Stimulated activated naive B cell treated with anti-CD40 and anti-IgM and Interleukin-4, amounts not matched to agents 10 μg/mL and 1 μg/mL and 100 μg/mL, for 72 hours (primary cell): ENCODE data around the gene FGFR2.

Source experiments
- ATAC-seq, 2 donors: fragments of 150-1000 bp; cut with Tn5 transposase; replicated peaks; 2 replicates each; pipeline ENCODE4 v1.10.0; 2021; ENCODE audit warnings: moderate library complexity in 1 of 2
- DNase-seq: peaks from one replicate; pipeline ENCODE4 v3.0.0; 2021
- H3K27ac Mint-ChIP-seq: one replicate; pipeline ENCODE4 v1.8.0; 2022; ENCODE audit warnings: mild to moderate bottlenecking, mixed read lengths
- H3K27me3 Mint-ChIP-seq, 2 donors: one replicate each; pipeline ENCODE4 v1.8.0; 2022; ENCODE audit warnings: mixed read lengths in 2 of 2
- H3K36me3 Mint-ChIP-seq, 2 donors: one replicate each; pipeline ENCODE4 v1.8.0; 2022; ENCODE audit warnings: mixed read lengths in 2 of 2, mild to moderate bottlenecking in 1 of 2
- H3K4me1 Mint-ChIP-seq, 2 donors: one replicate each; pipeline ENCODE4 v1.8.0; 2022; ENCODE audit warnings: mixed read lengths in 2 of 2, mild to moderate bottlenecking in 1 of 2
- H3K4me3 Mint-ChIP-seq, 2 donors: one replicate each; pipeline ENCODE4 v1.8.0; 2022; ENCODE audit warnings: mild to moderate bottlenecking in 2 of 2, mixed read lengths in 2 of 2, moderate library complexity in 1 of 2
- H3K9me3 Mint-ChIP-seq, 2 donors: one replicate each; pipeline ENCODE4 v1.8.0; 2022; ENCODE audit warnings: mixed read lengths in 2 of 2, mild to moderate bottlenecking in 1 of 2

FGFR2 gene

GRCh38 chr10:121616291-121616690 lies 18.0 kb upstream of the FGFR2 start:
- Mint-ChIP-seq H3K9me3 (peaks cover 3 to 7% of the 10 kb centered on the region in 2 donors), H3K27ac (no peak overlapping the region), H3K4me1 (no peaks in the 10 kb centered on the region), H3K36me3 (no peaks in the 10 kb centered on the region), H3K4me3 (no peak overlapping the region), H3K27me3 (peaks cover 0 to 3% of the 10 kb centered on the region in 2 donors)
- no peak for DNase-seq
- ATAC-seq: no peak

- H3K9me3 Mint-ChIP-seq: peaks cover 3 to 7% of the 10 kb centered on the region in 2 donors
- ATAC-seq: no peak
- no peaks in the 10 kb centered on the region for H3K36me3 Mint-ChIP-seq
- no peak overlapping the region for H3K4me3 Mint-ChIP-seq
- H3K27me3 Mint-ChIP-seq: peaks cover 0 to 3% of the 10 kb centered on the region in 2 donors
- no peak overlapping the region for H3K27ac Mint-ChIP-seq
- no peak for DNase-seq
- no peaks in the 10 kb centered on the region for H3K4me1 Mint-ChIP-seq
Observed at GRCh38 chr10:121615836-121616235, 17.6 kb upstream of the FGFR2 start.

GRCh38 chr10:121615435-121615793 lies 17.2 kb upstream of the FGFR2 start:
- Mint-ChIP-seq H3K4me1 (no peaks in the 10 kb centered on the region), H3K36me3 (no peaks in the 10 kb centered on the region), H3K27me3 (peaks cover 0 to 3% of the 10 kb centered on the region in 2 donors), H3K4me3 (no peak overlapping the region), H3K9me3 (peaks cover 3 to 7% of the 10 kb centered on the region in 2 donors), H3K27ac (no peak overlapping the region)
- no peak for ATAC-seq
- DNase-seq: no peak

- peaks cover under 1 to 6% of the 10 kb centered on the region in 2 donors for H3K27me3 Mint-ChIP-seq
- H3K27ac Mint-ChIP-seq: no peak overlapping the region
- no peak overlapping the region for H3K4me3 Mint-ChIP-seq
- ATAC-seq (no peak), DNase-seq (no peak)
- H3K36me3 Mint-ChIP-seq: no peaks in the 10 kb centered on the region
- peaks cover 3 to 7% of the 10 kb centered on the region in 2 donors for H3K9me3 Mint-ChIP-seq
- no peaks in the 10 kb centered on the region for H3K4me1 Mint-ChIP-seq
Observed at GRCh38 chr10:121614613-121615434, 16.6 kb upstream of the FGFR2 start.

GRCh38 chr10:121613456-121613855 lies 15.2 kb upstream of the FGFR2 start:
- peaks cover 0 to 2% of the 10 kb centered on the region in 2 donors for H3K9me3 Mint-ChIP-seq

GRCh38 chr10:121611393-121612159 lies 13.3 kb upstream of the FGFR2 start:
- ATAC-seq (no peak), DNase-seq (no peak)
- Mint-ChIP-seq H3K4me1 (no peaks in the 10 kb centered on the region), H3K27ac (no peak overlapping the region), H3K9me3 (peaks cover 0 to 2% of the 10 kb centered on the region in 2 donors), H3K4me3 (no peak overlapping the region), H3K36me3 (no peaks in the 10 kb centered on the region), H3K27me3 (peaks cover 23 to 24% of the 10 kb centered on the region in 2 donors)

More at GRCh38 chr10:121613456-121613855, 15.2 kb upstream of the FGFR2 start:
- Mint-ChIP-seq H3K36me3 (no peaks in the 10 kb centered on the region), H3K4me3 (no peak overlapping the region), H3K27ac (no peak overlapping the region), H3K27me3 (peaks cover 8 to 11% of the 10 kb centered on the region in 2 donors), H3K4me1 (no peaks in the 10 kb centered on the region)
- no peak for ATAC-seq
- DNase-seq: no peak

GRCh38 chr10:121610798-121611323 lies 12.6 kb upstream of the FGFR2 start:
- Mint-ChIP-seq H3K27me3 (peaks cover 24 to 30% of the 10 kb centered on the region in 2 donors), H3K4me3 (no peak overlapping the region), H3K36me3 (no peaks in the 10 kb centered on the region), H3K4me1 (no peaks in the 10 kb centered on the region), H3K27ac (no peak overlapping the region), H3K9me3 (peaks cover 0 to 2% of the 10 kb centered on the region in 2 donors)
- DNase-seq (no peak), ATAC-seq (no peak)

GRCh38 chr10:121609426-121610380 lies 11.5 kb upstream of the FGFR2 start:
- H3K4me3 Mint-ChIP-seq: no peak overlapping the region
- ATAC-seq: no peak
- peaks cover 30 to 34% of the 10 kb centered on the region in 2 donors for H3K27me3 Mint-ChIP-seq

GRCh38 chr10:121608469-121609190 lies 10.4 kb upstream of the FGFR2 start:
- peak; percentile 9 for DNase-seq

More at GRCh38 chr10:121609426-121610380, 11.5 kb upstream of the FGFR2 start:
- Mint-ChIP-seq H3K36me3 (no peaks in the 10 kb centered on the region), H3K9me3 (peaks cover 0 to 2% of the 10 kb centered on the region in 2 donors), H3K4me1 (no peaks in the 10 kb centered on the region), H3K27ac (no peak overlapping the region)
- no peak for DNase-seq

GRCh38 chr10:121607310-121608055 lies 9.2 kb upstream of the FGFR2 start:
- no peaks in the 10 kb centered on the region for H3K4me1 Mint-ChIP-seq
- H3K27ac Mint-ChIP-seq: no peak overlapping the region
- H3K4me3 Mint-ChIP-seq: no peak overlapping the region
- H3K27me3 Mint-ChIP-seq: peaks cover 30 to 34% of the 10 kb centered on the region in 2 donors
- no peaks in the 10 kb centered on the region for H3K36me3 Mint-ChIP-seq
- peaks cover 0 to 2% of the 10 kb centered on the region in 2 donors for H3K9me3 Mint-ChIP-seq
- DNase-seq (no peak), ATAC-seq (no peak)

More at GRCh38 chr10:121608469-121609190, 10.4 kb upstream of the FGFR2 start:
- peaks cover 0 to 2% of the 10 kb centered on the region in 2 donors for H3K9me3 Mint-ChIP-seq
- H3K27me3 Mint-ChIP-seq: peaks cover 30 to 34% of the 10 kb centered on the region in 2 donors
- H3K4me1 Mint-ChIP-seq: no peaks in the 10 kb centered on the region
- H3K27ac Mint-ChIP-seq: no peak overlapping the region
- H3K36me3 Mint-ChIP-seq: no peaks in the 10 kb centered on the region
- ATAC-seq: peak; percentile 67 to 69
- no peak overlapping the region for H3K4me3 Mint-ChIP-seq

GRCh38 chr10:121605708-121606107 lies 7.5 kb upstream of the FGFR2 start:
- Mint-ChIP-seq H3K9me3 (peaks cover 0 to 2% of the 10 kb centered on the region in 2 donors), H3K27ac (no peak overlapping the region), H3K27me3 (peaks cover 37 to 42% of the 10 kb centered on the region in 2 donors), H3K36me3 (no peaks in the 10 kb centered on the region), H3K4me1 (no peaks in the 10 kb centered on the region), H3K4me3 (no peak overlapping the region)
- ATAC-seq (no peak), DNase-seq (no peak)

GRCh38 chr10:121601458-121601857 lies 3.2 kb upstream of the FGFR2 start:
- H3K27me3 Mint-ChIP-seq: peaks cover 24 to 42% of the 10 kb centered on the region in 2 donors
- H3K9me3 Mint-ChIP-seq: no peaks in the 10 kb centered on the region
- DNase-seq (no peak), ATAC-seq (no peak)
- peaks cover 6% of the 10 kb centered on the region in 2 donors for H3K4me1 Mint-ChIP-seq
- no peak overlapping the region for H3K4me3 Mint-ChIP-seq
- peaks cover 0 to 3% of the 10 kb centered on the region in 2 donors for H3K36me3 Mint-ChIP-seq
- H3K27ac Mint-ChIP-seq: no peak overlapping the region
